Fibroblast of lung (primary cell): ENCODE data around the gene SGCD. TPM values are rescaled to one million over a fixed set of nuclear protein-coding genes. Genes with fewer than 3 reads are reported as not detected.

Experiments
- DNase-seq, 2 donors: peaks; one replicate each; pipeline versions ENCODE4 v3.0.0 to v3.0.0-alpha.2; 2010; ENCODE audit warnings: low read depth in 2 of 2
- H2AFZ ChIP-seq: 2 replicates; pipeline ENCODE4 v1.5.1; 2012; ENCODE audit warnings: low read length, control low read depth, inconsistent platforms
- H3K27ac ChIP-seq: 2 replicates; pipeline ENCODE4 v1.5.1; 2011; ENCODE audit warnings: low read length, control low read depth; ENCODE audit not compliant: insufficient read depth
- H3K27me3 ChIP-seq: 2 replicates; pipeline ENCODE4 v1.5.1; 2011; ENCODE audit warnings: mild to moderate bottlenecking, low read length; ENCODE audit not compliant: control insufficient read depth, insufficient read depth
- H3K36me3 ChIP-seq: 2 replicates; pipeline ENCODE4 v1.5.1; 2011; ENCODE audit warnings: low read length; ENCODE audit not compliant: control insufficient read depth, insufficient read depth
- H3K4me1 ChIP-seq: 2 replicates; pipeline ENCODE4 v1.5.1; 2011; ENCODE audit warnings: low read length; ENCODE audit not compliant: control insufficient read depth, insufficient read depth; ENCODE audit errors: extremely low read depth
- H3K4me2 ChIP-seq: 2 replicates; pipeline ENCODE4 v1.5.1; 2011; ENCODE audit warnings: low read length, control low read depth; ENCODE audit not compliant: insufficient read depth; ENCODE audit errors: extremely low read depth
- H3K4me3 ChIP-seq, 4 experiments: fragments of 200-600 bp in 1 of 4; sonication (generic) in 1 of 4; replicated peaks in 1 of 4; 2 replicates each; pipeline ENCODE4 v1.5.1; 2011 to 2016; ENCODE audit warnings: low read length in 4 of 4, low read depth in 3 of 4, mild to moderate bottlenecking in 3 of 4, control low read depth in 2 of 4, inconsistent platforms in 1 of 4, mixed read lengths in 1 of 4; ENCODE audit not compliant: insufficient read depth in 1 of 4; ENCODE audit errors: control extremely low read depth in 1 of 4
- H3K79me2 ChIP-seq: 2 replicates; pipeline ENCODE4 v1.5.1; 2012; ENCODE audit warnings: mild to moderate bottlenecking, low read length, inconsistent platforms; ENCODE audit not compliant: control insufficient read depth, insufficient read depth
- H3K9ac ChIP-seq: 2 replicates; pipeline ENCODE4 v1.5.1; 2011; ENCODE audit warnings: mild to moderate bottlenecking, low read length, control low read depth; ENCODE audit not compliant: insufficient read depth
- H3K9me3 ChIP-seq: 2 replicates; pipeline ENCODE4 v1.5.1; 2012; ENCODE audit warnings: low read depth, low read length; ENCODE audit not compliant: control insufficient read depth, insufficient read depth
- H4K20me1 ChIP-seq: 2 replicates; pipeline ENCODE4 v1.5.1; 2011; ENCODE audit warnings: low read length; ENCODE audit not compliant: control insufficient read depth, insufficient read depth; ENCODE audit errors: extremely low read depth
- EZH2 ChIP-seq: IDR thresholded peaks from 2 replicates; pipeline ENCODE4 v1.5.1; 2012; ENCODE audit warnings: low read length, control low read depth, mild to moderate bottlenecking; ENCODE audit errors: missing control alignments
- polyA plus RNA-seq, 2 donors: library from polyadenylated mRNA; depleted of rRNA in 1 of 2; stranded (reverse) in 1 of 2; unstranded in 1 of 2; fragments of >200 nt; gene quantifications; 2 replicates each; pipeline ENCODE4 v1.2.1, GENCODE V29; 2011 to 2012; ENCODE audit warnings: missing spikeins in 1 of 2
- total RNA-seq: library from RNA; depleted of rRNA; stranded (reverse); fragments of >200 nt; gene quantifications from 2 replicates; pipeline ENCODE4 v1.2.1, GENCODE V29; 2014
- TF ChIP-seq, protein P1 (sequence below), 2 donors: IDR thresholded peaks in 1 of 2; conservative IDR thresholded peaks in 1 of 2; 1 replicate in 1 of 2; 2 replicates in 1 of 2; pipeline ENCODE4 v1.5.1; 2011 to 2012; ENCODE audit warnings: low read length in 2 of 2, control low read depth in 1 of 2, inconsistent platforms in 1 of 2, low read depth in 1 of 2, mild to moderate bottlenecking in 1 of 2

Gene SGCD
- total and polyA plus RNA-seq, 2 donors (not counting 1 experiment from before 2014, with no cell fraction given): 13.3 to 67.5 TPM

DNA sequence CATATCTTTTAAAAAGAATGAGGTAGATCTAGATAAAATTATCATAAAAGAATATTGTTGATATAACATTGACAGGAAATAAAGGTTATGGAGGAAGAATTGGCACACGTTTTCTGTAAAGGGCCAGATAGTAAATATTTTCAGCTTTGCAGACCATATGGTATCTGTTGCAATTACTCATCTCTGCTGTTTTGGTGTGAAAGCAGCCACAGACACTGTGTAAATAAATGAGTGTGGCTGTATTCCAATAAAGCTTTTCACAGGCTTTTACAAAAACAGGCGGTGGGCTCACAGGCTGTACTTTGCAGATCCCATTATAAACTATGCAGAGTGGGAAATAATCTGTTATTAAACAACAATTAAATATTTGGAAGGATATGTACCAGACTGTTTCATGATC, 87.4 kb downstream of the SGCD start:
- Histone ChIP-seq H3K9ac (no peak overlapping the region), H3K4me3 (no peak overlapping the region), H3K79me2 (no peaks in the 10 kb centered on the region), H3K27ac (no peak overlapping the region), H3K9me3 (no peaks in the 10 kb centered on the region), H3K27me3 (no peaks in the 10 kb centered on the region), H3K36me3 (no peaks in the 10 kb centered on the region), H4K20me1 (no peaks in the 10 kb centered on the region), H3K4me1 (peaks cover 7% of the 10 kb centered on the region), H3K4me2 (no peak overlapping the region), H2AFZ (no peak overlapping the region)
- DNase-seq: peak in 1 of 2 donors; percentile 38
- no peak for TF ChIP-seq EZH2

DNA sequence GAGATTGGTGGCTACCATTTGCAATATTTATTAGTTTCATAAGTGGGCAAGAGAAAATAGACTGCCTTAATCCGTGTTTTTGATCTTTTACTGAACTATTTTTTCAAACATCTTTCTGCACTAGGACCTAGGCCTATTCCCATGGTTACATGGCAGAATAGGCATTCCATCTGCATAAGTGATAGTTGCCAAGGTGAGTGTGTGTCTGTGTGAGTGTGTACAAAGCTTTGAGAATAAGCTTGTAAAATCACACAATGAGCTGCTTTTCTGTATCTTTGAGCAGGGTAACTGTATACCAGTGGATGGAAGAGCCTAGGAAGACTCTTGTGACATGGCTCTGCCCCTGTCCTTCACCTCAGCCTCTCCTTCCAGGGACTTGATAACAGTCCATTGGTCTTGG, 92.7 kb downstream of the SGCD start:
- H3K27me3 ChIP-seq: no peaks in the 10 kb centered on the region
- no peaks in the 10 kb centered on the region for H3K36me3 ChIP-seq
- H3K9me3 ChIP-seq: no peaks in the 10 kb centered on the region
- H3K4me2 ChIP-seq: no peak overlapping the region
- no peak overlapping the region for H2AFZ ChIP-seq
- TF ChIP-seq, protein P1, sequence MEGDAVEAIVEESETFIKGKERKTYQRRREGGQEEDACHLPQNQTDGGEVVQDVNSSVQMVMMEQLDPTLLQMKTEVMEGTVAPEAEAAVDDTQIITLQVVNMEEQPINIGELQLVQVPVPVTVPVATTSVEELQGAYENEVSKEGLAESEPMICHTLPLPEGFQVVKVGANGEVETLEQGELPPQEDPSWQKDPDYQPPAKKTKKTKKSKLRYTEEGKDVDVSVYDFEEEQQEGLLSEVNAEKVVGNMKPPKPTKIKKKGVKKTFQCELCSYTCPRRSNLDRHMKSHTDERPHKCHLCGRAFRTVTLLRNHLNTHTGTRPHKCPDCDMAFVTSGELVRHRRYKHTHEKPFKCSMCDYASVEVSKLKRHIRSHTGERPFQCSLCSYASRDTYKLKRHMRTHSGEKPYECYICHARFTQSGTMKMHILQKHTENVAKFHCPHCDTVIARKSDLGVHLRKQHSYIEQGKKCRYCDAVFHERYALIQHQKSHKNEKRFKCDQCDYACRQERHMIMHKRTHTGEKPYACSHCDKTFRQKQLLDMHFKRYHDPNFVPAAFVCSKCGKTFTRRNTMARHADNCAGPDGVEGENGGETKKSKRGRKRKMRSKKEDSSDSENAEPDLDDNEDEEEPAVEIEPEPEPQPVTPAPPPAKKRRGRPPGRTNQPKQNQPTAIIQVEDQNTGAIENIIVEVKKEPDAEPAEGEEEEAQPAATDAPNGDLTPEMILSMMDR (conservative IDR thresholded peaks at IDR 0.05 in 1 of 2, IDR thresholded peaks at IDR 0.05 in 1 of 2; ENCODE audit: low read depth in 1 of 2, low read length in 2 of 2): no peak
- TF ChIP-seq EZH2: no peak
- no peaks in the 10 kb centered on the region for H3K79me2 ChIP-seq
- no peak for DNase-seq
- H3K4me3 ChIP-seq: no peak overlapping the region
- no peak overlapping the region for H3K27ac ChIP-seq
- no peak overlapping the region for H3K9ac ChIP-seq
- H4K20me1 ChIP-seq: no peaks in the 10 kb centered on the region
- H3K4me1 ChIP-seq: no peaks in the 10 kb centered on the region

DNA sequence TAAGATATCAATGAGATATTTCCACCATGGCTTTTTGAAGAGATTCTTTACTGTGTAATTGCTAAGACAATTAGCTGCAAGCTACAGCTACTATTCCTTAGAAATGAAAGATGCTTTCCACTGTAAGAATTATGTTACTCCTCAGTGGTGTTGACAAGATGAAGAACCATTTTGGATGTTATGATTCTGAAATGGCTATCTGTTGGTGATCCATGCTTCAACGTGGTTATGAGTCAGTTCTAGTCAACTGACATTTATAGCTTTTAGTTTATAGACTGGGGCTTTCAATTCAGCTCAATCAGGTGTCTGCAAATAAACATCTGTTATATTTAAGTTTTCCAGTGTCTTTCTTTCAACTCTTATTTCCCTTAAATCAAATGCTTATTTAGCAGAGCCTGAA, 93.7 kb downstream of the SGCD start:
- Histone ChIP-seq H3K36me3 (no peaks in the 10 kb centered on the region), H3K9ac (no peak overlapping the region), H3K27me3 (no peaks in the 10 kb centered on the region), H3K4me3 (no peak overlapping the region), H4K20me1 (no peaks in the 10 kb centered on the region), H3K4me1 (no peaks in the 10 kb centered on the region), H3K4me2 (no peak overlapping the region), H3K9me3 (no peaks in the 10 kb centered on the region), H2AFZ (no peak overlapping the region), H3K79me2 (no peaks in the 10 kb centered on the region), H3K27ac (no peak overlapping the region)
- no peak for DNase-seq
- TF ChIP-seq, protein P1 (conservative IDR thresholded peaks at IDR 0.05 in 1 of 2, IDR thresholded peaks at IDR 0.05 in 1 of 2; ENCODE audit: low read depth in 1 of 2, low read length in 2 of 2): no peak

DNA sequence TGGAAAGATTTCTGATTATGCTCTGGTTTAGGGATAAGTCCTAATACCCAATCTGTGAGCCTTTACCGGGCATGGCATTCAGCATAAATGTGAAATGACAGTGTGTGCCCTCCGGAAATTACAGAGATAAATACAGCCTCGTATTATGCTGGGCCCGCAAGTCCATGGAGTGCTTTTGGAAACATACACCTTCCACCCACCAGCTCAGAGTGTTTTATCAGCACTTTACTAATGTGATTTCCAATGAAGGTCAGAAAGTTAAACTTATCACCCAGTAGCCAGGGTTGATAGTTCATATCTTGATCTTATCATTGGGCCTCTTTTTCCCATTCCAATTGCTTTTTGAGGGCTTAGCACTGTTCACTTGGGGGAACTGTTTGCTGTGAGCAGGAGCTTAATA, 94.8 kb downstream of the SGCD start:
- no peak for TF ChIP-seq EZH2
- TF ChIP-seq, protein P1 (conservative IDR thresholded peaks at IDR 0.05 in 1 of 2, IDR thresholded peaks at IDR 0.05 in 1 of 2; ENCODE audit: low read depth in 1 of 2, low read length in 2 of 2): no peak
- Histone ChIP-seq H3K27ac (no peak overlapping the region), H3K4me2 (no peak overlapping the region), H3K9me3 (no peaks in the 10 kb centered on the region), H3K27me3 (no peaks in the 10 kb centered on the region), H3K4me3 (no peak overlapping the region), H4K20me1 (no peaks in the 10 kb centered on the region), H3K4me1 (no peaks in the 10 kb centered on the region), H3K9ac (no peak overlapping the region), H2AFZ (no peak overlapping the region), H3K79me2 (no peaks in the 10 kb centered on the region), H3K36me3 (no peaks in the 10 kb centered on the region)
- no peak for DNase-seq
